ENCODE results near the gene MYO1F.
"Not testable (repeated sequence)": the region's sequence is repeated elsewhere in the genome, so short reads cannot be mapped to it uniquely, and the experiment has no call there.

MYO1F gene

DNA sequence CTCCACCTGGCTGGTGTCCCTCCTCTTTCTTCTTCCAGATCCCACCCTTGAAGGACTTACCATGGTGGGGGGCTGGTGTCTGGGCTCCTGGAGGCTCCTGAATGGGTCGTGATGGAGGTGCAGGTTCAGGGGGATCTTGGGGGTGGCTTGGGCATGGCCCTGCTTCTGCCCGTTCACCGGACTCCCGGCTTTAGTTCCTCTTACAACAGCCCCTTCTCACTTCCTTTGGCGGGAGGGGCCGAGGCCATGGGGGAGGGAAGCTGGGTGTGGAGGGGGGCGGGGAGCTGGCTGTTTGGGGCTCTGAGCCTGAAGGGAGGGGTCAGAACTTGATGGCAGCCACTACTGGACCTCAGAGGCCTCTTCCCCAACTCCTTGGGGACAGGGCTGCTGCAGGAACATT lies at the start of gene MYO1F:
Gene MYO1F, minus strand, starts transcription at position 196 of the 400 bp plus-strand sequence. Its CDS starts 133 bp downstream, at position 63.
- Histone ChIP-seq H3K27me3 (ENCODE audit: insufficient read depth, low read depth) (peaks cover 18% of the 10 kb centered on the region; the same call in 1 of the 2 replicates), H4K20me1 (ENCODE audit: insufficient read depth) (no peaks in the 10 kb centered on the region), H3K36me3 (ENCODE audit: insufficient read depth) (no peaks in the 10 kb centered on the region), H3K4me3 (IDR thresholded peaks at IDR 0.05; ENCODE audit: insufficient read depth, low read depth, low read length) (no peak within 1 kb of the TSS), H2AFZ (ENCODE audit: low read depth) (no peak within 1 kb of the TSS), H3K27ac (no peak within 1 kb of the TSS), H3K9ac (no peak within 1 kb of the TSS), H3K4me1 (ENCODE audit: low read depth, poor library complexity, severe bottlenecking) (no peaks in the 10 kb centered on the region), H3K4me2 (no peak within 1 kb of the TSS), H3K79me2 (ENCODE audit: insufficient read depth, low read depth) (no peaks in the 10 kb centered on the region)
- no peak for TF ChIP-seq CTCF (conservative IDR thresholded peaks at IDR 0.05; ENCODE audit: low read depth, low read length)

- Histone ChIP-seq H3K4me3 (IDR thresholded peaks at IDR 0.05; ENCODE audit: insufficient read depth, low read depth, low read length) (no peak overlapping the region), H3K4me1 (ENCODE audit: low read depth, poor library complexity, severe bottlenecking) (no peaks in the 10 kb centered on the region), H3K4me2 (no peak overlapping the region), H4K20me1 (ENCODE audit: insufficient read depth) (no peaks in the 10 kb centered on the region), H2AFZ (ENCODE audit: low read depth) (no peak overlapping the region), H3K27ac (no peak overlapping the region), H3K36me3 (ENCODE audit: insufficient read depth) (no peaks in the 10 kb centered on the region), H3K9ac (no peak overlapping the region), H3K27me3 (ENCODE audit: insufficient read depth, low read depth) (peaks cover 5% of the 10 kb centered on the region; the same call in 1 of the 2 replicates), H3K79me2 (ENCODE audit: insufficient read depth, low read depth) (no peaks in the 10 kb centered on the region)
- TF ChIP-seq CTCF (conservative IDR thresholded peaks at IDR 0.05; ENCODE audit: low read depth, low read length), result no peak
Observed at GRCh38 chr19:8626842-8627241, 49.6 kb upstream of the MYO1F start.

DNA sequence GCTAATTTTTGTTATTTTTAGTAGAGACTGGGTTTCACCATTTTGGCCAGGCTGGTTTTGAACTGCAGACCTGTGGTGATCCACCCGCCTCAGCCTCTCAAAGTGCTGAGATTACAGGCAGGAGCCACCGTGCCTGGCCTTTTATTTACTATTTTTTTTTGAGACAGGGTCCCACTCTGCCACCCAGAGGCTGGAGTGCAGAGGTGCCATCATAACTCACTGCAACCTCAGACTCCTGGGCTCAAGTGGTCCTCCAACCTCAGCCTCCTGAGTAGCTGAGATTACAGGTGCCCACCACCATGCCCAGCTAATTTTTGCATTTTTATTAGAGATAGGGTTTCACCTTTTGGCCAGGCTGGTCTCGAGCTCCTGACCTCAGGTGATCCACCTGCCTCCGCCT lies 45.6 kb upstream of the MYO1F start:
- not testable (repeated sequence) for H3K36me3 ChIP-seq (ENCODE audit: insufficient read depth); H3K79me2 ChIP-seq (ENCODE audit: insufficient read depth, low read depth); H3K4me2 ChIP-seq; H3K9ac ChIP-seq; H3K27ac ChIP-seq; H3K4me3 ChIP-seq (IDR thresholded peaks at IDR 0.05; ENCODE audit: insufficient read depth, low read depth, low read length); H3K27me3 ChIP-seq (ENCODE audit: insufficient read depth, low read depth); H3K4me1 ChIP-seq (ENCODE audit: low read depth, poor library complexity, severe bottlenecking); H2AFZ ChIP-seq (ENCODE audit: low read depth); H4K20me1 ChIP-seq (ENCODE audit: insufficient read depth)

- Histone ChIP-seq H3K27ac (no peak overlapping the region), H3K27me3 (ENCODE audit: insufficient read depth, low read depth) (peaks cover 7% of the 10 kb centered on the region; the same call in 1 of the 2 replicates), H3K4me3 (IDR thresholded peaks at IDR 0.05; ENCODE audit: insufficient read depth, low read depth, low read length) (no peak overlapping the region), H2AFZ (ENCODE audit: low read depth) (no peak overlapping the region), H4K20me1 (ENCODE audit: insufficient read depth) (no peaks in the 10 kb centered on the region), H3K4me1 (ENCODE audit: low read depth, poor library complexity, severe bottlenecking) (no peaks in the 10 kb centered on the region), H3K36me3 (ENCODE audit: insufficient read depth) (no peaks in the 10 kb centered on the region), H3K79me2 (ENCODE audit: insufficient read depth, low read depth) (no peaks in the 10 kb centered on the region), H3K9ac (no peak overlapping the region), H3K4me2 (no peak overlapping the region)
- no peak for TF ChIP-seq CTCF (conservative IDR thresholded peaks at IDR 0.05; ENCODE audit: low read depth, low read length)
Observed at GRCh38 chr19:8618751-8619150, 41.5 kb upstream of the MYO1F start.

- Histone ChIP-seq H3K27ac (no peak overlapping the region), H3K4me1 (ENCODE audit: low read depth, poor library complexity, severe bottlenecking) (no peaks in the 10 kb centered on the region), H3K9ac (no peak overlapping the region), H4K20me1 (ENCODE audit: insufficient read depth) (no peaks in the 10 kb centered on the region), H3K36me3 (ENCODE audit: insufficient read depth) (no peaks in the 10 kb centered on the region), H3K27me3 (ENCODE audit: insufficient read depth, low read depth) (peaks cover 7% of the 10 kb centered on the region; the same call in 1 of the 2 replicates), H3K79me2 (ENCODE audit: insufficient read depth, low read depth) (no peaks in the 10 kb centered on the region), H2AFZ (ENCODE audit: low read depth) (no peak overlapping the region), H3K4me3 (IDR thresholded peaks at IDR 0.05; ENCODE audit: insufficient read depth, low read depth, low read length) (no peak overlapping the region), H3K4me2 (no peak overlapping the region)
- TF ChIP-seq CTCF (conservative IDR thresholded peaks at IDR 0.05; ENCODE audit: low read depth, low read length), result no peak
Observed at GRCh38 chr19:8617984-8618383, 40.7 kb upstream of the MYO1F start.

GRCh38 chr19:8617325-8617724 lies 40.1 kb upstream of the MYO1F start:
- not testable (repeated sequence) for H3K4me3 ChIP-seq (IDR thresholded peaks at IDR 0.05; ENCODE audit: insufficient read depth, low read depth, low read length); H3K4me1 ChIP-seq (ENCODE audit: low read depth, poor library complexity, severe bottlenecking); H3K27ac ChIP-seq; H3K36me3 ChIP-seq (ENCODE audit: insufficient read depth); H3K79me2 ChIP-seq (ENCODE audit: insufficient read depth, low read depth); H4K20me1 ChIP-seq (ENCODE audit: insufficient read depth); H2AFZ ChIP-seq (ENCODE audit: low read depth); H3K4me2 ChIP-seq; H3K27me3 ChIP-seq (ENCODE audit: insufficient read depth, low read depth); H3K9ac ChIP-seq
